Measurements from ENCODE around the gene CEP164.

DNA sequence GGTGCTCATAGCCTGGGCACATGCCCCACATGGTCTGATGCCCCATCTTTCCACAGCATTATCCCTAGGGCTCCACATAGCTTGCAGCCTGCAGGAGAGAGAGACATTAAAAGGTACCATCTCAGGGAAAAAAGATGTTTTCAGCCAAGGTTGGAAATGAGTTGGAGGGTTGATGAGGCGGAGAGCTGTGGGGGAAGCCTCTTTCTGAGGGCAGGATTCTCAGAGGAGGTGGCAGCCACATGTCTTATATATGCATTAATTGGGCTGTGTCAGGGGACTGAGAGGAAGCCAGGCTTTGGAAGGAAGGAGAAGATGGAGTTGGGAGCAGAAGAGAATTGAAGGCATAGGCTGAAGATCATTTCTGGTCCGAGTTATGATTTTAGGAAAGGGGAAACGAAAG is 57.8 kb downstream of the CEP164 start:
- TF ChIP-seq ZNF350 (tag by site-specific recombination; IDR thresholded peaks at IDR 0.05) (no peak), ZNF433 (tag by site-specific recombination; IDR thresholded peaks at IDR 0.05; ENCODE audit: low read depth) (no peak), CTCF (tag by site-specific recombination; IDR thresholded peaks at IDR 0.05) (no peak), EGR2 (tag by site-specific recombination; IDR thresholded peaks at IDR 0.05; ENCODE audit: low read depth) (no peak), ZNF561 (tag by site-specific recombination; IDR thresholded peaks at IDR 0.05; ENCODE audit: borderline replicate concordance) (no peak), ZNF423 (tag by site-specific recombination; IDR thresholded peaks at IDR 0.05) (no peak), ZBTB21 (tag by site-specific recombination; IDR thresholded peaks at IDR 0.05) (no peak), RBAK (tag by site-specific recombination; IDR thresholded peaks at IDR 0.05) (no peak), ZNF639 (tag by site-specific recombination; IDR thresholded peaks at IDR 0.05) (no peak), ZNF692 (tag by site-specific recombination; IDR thresholded peaks at IDR 0.05) (no peak), ZNF174 (tag by site-specific recombination; IDR thresholded peaks at IDR 0.05) (no peak), TCF7L2 (IDR thresholded peaks at IDR 0.05; ENCODE audit: borderline replicate concordance, low read depth, low read length) (no peak), ZNF394 (tag by site-specific recombination; IDR thresholded peaks at IDR 0.05; ENCODE audit: borderline replicate concordance) (no peak)
- TF ChIP-seq, protein P1, sequence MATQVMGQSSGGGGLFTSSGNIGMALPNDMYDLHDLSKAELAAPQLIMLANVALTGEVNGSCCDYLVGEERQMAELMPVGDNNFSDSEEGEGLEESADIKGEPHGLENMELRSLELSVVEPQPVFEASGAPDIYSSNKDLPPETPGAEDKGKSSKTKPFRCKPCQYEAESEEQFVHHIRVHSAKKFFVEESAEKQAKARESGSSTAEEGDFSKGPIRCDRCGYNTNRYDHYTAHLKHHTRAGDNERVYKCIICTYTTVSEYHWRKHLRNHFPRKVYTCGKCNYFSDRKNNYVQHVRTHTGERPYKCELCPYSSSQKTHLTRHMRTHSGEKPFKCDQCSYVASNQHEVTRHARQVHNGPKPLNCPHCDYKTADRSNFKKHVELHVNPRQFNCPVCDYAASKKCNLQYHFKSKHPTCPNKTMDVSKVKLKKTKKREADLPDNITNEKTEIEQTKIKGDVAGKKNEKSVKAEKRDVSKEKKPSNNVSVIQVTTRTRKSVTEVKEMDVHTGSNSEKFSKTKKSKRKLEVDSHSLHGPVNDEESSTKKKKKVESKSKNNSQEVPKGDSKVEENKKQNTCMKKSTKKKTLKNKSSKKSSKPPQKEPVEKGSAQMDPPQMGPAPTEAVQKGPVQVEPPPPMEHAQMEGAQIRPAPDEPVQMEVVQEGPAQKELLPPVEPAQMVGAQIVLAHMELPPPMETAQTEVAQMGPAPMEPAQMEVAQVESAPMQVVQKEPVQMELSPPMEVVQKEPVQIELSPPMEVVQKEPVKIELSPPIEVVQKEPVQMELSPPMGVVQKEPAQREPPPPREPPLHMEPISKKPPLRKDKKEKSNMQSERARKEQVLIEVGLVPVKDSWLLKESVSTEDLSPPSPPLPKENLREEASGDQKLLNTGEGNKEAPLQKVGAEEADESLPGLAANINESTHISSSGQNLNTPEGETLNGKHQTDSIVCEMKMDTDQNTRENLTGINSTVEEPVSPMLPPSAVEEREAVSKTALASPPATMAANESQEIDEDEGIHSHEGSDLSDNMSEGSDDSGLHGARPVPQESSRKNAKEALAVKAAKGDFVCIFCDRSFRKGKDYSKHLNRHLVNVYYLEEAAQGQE (tag by site-specific recombination; IDR thresholded peaks at IDR 0.05) = no peak

Data from HEK293 (cell line).